GM23248 (cell line): ENCODE measurements around the gene PLD2.

Experiments
- EZH2 ChIP-seq: fragments of 200-600 bp; sonication (generic); IDR thresholded peaks from 2 replicates; pipeline ENCODE4 v1.6.1; 2018; ENCODE audit warnings: antibody characterized with exemption, mild to moderate bottlenecking; ENCODE audit not compliant: insufficient read depth, poor library complexity, severe bottlenecking
- EZH2phosphoT487 ChIP-seq: fragments of 200-600 bp; sonication (generic); IDR thresholded peaks from 2 replicates; pipeline ENCODE4 v1.6.1; 2018; ENCODE audit warnings: antibody characterized with exemption, moderate library complexity, mild to moderate bottlenecking, low read depth; ENCODE audit not compliant: insufficient read depth

DNA sequence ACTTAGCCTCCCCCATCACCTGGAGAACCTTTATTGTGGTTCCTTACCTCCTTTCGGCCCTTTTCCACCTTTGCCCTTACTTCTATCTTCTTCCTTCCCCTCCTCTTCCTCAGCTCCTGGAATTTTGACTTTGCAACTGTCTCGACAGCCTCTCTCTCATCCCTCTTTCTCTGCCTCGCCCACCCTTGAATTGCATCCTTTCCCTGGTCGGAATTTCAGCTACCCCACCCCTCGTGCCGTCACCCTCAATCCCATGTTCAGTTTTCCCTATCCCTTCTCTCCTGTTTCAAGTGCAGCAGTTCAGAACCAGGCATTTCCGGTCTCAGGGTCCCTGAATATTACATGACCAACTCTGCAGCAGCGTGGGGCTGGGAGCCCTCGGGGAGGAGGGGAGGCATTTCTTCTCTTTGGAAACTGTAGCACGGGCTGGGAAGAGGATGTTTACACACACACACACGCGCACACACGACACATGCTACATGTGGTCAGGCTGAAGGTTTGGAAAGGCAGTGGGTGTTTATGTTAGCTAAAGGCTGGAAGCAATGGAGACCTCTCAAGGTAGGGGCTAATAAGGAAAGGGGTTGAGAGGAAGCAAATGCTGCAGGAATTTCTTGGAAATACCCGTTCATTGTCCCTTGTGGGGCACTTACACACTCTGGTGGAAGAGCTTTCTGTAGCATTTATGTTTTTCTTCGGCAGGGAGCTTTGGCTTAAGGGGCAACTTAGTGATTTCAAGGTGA lies 27.2 kb downstream of the PLD2 start:
- no peak for TF ChIP-seq EZH2
- TF ChIP-seq EZH2phosphoT487: no peak
